HS-5 (cell line): ENCODE measurements around the gene EDN2.

Source experiments
- DNase-seq: peaks from one replicate; pipeline ENCODE4 v3.0.0-alpha.2; 2012; ENCODE audit warnings: low read depth

EDN2 gene

GRCh38 chr1:41437011-41437355 is 47.5 kb downstream of the EDN2 start:
- no peak for DNase-seq

DNA sequence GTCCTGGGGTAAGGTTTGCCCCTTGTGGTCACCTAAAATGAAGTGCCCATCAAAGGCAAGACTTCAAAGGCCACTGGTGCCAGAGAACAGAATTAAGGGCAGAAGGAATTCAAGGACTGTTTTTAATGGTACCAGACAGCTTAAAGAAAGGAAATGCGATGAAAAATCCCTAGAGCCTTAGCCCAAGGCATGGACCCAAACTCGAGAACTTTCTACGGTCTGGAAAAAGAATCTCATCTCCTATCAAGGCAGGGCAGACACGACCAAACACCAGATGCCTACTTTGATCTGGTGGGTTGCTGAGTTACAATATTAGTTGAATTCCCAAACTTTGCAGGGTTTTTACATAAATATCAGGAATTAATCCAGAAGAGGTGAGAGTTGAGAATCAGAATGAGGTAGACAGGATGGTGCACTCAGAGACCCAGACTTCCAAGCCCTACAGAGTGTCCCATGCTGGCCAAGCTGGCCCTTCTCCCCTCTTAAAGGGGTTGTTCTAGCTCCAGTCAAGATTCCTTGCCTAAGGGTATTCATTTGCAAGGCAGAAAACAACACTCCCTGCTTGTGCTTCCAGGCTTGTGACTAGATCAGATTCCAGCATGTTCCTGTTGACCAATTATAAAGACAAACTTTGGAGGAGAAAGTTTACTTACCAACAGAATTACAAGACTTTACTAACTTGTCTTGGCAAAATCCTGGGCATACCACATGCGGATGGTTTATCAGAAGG is 48.0 kb downstream of the EDN2 start:
- DNase-seq: no peak

- no peak for DNase-seq
These were observed 48.8 kb downstream of the EDN2 start for GRCh38 chr1:41435570-41436178.

- DNase-seq: no peak
These were observed 49.6 kb downstream of the EDN2 start for GRCh38 chr1:41434748-41435449.

DNA sequence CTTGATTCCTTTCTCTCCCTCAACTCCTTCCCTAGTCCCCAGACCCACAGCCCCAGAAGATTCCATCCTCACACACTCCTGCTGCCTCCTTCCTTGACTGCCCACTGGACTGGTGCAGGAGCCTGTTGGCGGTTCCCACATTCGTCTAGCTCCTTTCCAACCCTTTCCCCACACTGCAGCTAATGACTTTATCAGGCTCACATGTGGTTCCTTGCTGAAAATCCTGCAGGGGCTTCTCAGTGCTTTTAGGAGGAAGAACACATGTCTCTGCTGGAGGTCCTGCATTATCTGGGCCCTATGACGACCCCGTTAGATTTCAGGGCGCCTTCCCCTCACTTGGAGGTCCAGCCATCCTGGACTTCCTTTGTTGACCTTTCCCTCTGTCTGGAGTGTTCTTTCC is 50.2 kb downstream of the EDN2 start:
- DNase-seq: no peak

DNA sequence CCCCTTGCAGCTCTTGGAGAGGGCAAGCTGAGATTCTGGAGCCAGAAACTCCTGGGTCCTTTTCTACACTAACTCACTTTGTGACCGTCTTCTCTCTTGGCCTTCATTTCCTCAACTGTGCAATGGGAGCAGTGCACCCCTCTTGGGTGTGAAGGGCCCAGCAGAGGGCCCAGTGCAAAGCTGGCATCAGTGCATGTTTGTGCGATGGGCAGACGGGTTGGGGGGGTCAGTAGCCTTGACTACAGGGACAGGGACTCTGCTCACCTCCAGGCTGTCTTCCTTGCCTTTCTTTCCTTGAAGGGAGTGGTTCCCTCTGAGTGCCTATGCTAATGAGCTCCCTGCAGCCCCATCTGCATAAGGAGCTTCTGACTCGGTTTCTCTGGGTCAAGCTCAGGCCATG is 51.0 kb downstream of the EDN2 start:
- no peak for DNase-seq

- DNase-seq: peak; percentile 68
These were observed 51.8 kb downstream of the EDN2 start for GRCh38 chr1:41432481-41433280.

- DNase-seq: no peak
These were observed 52.8 kb downstream of the EDN2 start for GRCh38 chr1:41431490-41432350.

GRCh38 chr1:41430582-41430981 is 53.9 kb downstream of the EDN2 start:
- DNase-seq: no peak

- DNase-seq: no peak
These were observed 54.4 kb downstream of the EDN2 start for GRCh38 chr1:41430069-41430468.

- DNase-seq: no peak
These were observed 54.8 kb downstream of the EDN2 start for GRCh38 chr1:41429641-41430035.
